Mucosa of gallbladder (tissue), 1 donor: Measurements from ENCODE around the gene MMD2. TPM values are rescaled to one million over a fixed set of nuclear protein-coding genes. Genes with fewer than 3 reads are reported as not detected.
A peak's percentile ranks its signal among the peaks of the same experiment; 100 is the strongest.

Source experiments
- DNase-seq: peaks from one replicate; pipeline ENCODE4 v3.0.0-alpha.2; 2020; ENCODE audit warnings: low spot score
- total RNA-seq: library from RNA; stranded (reverse); gene quantifications from one replicate; pipeline ENCODE4 v1.2.1, GENCODE V29; 2021
- donor health status: DM: no; HTN: no; CAD: no.

Gene MMD2
- total RNA-seq, 1 donor from 2014 or later = not detected

DNA sequence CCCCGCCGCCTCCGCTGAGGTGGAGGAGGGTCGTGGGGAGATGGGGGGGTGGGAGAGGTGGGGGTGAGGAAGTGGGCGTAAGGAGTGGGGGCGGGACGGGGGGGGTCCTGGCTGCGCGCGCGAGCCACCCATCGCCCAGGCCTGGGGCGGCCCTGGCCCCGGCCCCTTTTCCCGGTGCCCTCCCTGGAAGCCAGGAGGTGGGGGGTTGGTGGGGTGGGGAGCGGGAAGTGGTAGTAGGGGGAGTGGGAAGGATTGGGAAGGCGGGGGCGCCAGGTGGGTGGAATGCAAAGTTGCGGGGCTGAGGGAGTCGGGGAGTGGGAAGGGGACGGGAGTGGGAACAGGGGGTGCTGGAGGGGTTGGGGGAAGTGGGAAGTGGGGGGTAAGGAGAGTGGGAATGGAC lies 319 bp upstream of the MMD2 start:
- DNase-seq = no peak

DNA sequence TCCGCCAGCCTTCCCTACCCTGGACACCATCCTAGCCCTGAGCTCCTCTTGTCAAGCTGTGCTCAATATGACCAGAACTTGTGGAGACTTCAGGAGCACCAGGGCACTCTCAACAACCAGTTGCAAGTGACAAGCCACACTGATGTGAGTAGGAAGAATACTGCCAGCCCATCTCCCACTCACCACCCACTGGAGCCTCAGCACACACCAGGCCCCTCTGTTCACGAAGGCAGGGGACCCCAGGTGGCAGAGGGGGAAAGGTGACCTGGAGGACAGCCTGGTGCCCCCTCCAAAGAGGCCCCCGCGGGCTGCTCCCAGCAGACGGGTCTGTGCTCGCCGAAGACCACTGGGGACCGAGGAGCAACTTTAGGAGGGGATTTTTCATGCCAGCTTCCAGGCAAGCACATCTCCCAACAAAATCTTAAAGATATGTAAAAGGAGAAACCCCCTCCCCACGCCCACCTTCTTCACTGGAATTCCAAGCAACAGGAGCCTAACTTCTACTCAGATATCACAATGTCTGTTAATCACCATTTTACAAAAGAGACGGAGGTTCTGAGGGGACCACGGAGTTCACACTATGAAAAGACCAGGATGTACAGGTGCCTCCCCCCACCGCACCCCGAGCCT lies 1.0 kb downstream of the MMD2 start:
- DNase-seq = no peak

DNA sequence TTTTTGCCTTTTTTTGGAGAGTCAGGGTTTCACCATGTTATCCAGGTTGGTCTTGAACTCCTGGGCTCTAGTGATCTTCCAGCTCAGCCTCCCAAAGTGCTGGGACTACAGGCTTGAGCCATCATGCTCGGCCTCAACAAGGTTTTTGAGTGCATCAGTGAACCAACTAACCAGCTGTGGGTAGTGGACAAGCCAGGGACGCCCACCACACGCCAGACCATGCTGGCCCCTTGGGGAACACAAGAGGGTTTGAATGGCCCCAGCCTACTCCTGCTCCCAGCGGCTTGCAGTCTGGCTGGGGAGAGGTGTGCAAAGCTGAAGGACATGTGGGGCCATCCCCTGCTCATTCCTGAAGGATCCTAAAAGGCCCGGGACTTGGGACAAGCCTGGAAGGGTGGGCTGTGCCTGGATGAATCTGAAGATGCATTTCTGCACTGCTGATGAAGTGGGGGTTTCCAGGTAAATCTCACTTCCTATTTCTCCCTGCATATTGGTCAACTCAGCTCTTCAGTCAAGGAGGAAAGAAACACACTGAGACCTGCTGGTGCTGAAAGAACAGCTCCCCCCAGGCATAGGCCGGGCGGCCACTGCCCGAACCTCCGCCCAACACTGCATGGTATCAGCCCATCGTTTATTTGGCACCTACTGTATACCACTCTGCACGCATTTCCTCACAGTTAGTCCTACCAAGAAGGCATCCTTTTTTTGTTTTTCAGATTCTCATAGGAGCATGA lies 6.9 kb downstream of the MMD2 start:
- DNase-seq = no peak

DNA sequence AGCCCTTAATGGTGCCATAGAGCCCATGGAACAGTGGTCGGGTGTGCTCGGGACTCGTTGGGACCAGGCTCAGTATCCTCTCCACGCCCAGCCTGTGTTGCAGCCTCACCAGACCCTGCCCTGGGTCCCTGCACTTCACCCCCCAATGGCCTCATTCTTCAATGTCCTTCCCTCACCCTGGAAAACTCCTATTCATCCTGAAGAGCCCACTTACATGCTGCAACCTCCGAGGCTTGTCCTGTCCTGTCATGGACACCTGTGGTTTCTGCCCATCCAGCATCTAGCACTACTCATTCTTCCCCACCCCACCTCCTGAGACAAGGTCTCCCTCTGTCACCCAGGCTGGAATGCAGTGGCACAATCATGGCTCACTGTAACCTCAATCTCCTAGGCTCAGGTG lies 7.7 kb downstream of the MMD2 start:
- DNase-seq = no peak

DNA sequence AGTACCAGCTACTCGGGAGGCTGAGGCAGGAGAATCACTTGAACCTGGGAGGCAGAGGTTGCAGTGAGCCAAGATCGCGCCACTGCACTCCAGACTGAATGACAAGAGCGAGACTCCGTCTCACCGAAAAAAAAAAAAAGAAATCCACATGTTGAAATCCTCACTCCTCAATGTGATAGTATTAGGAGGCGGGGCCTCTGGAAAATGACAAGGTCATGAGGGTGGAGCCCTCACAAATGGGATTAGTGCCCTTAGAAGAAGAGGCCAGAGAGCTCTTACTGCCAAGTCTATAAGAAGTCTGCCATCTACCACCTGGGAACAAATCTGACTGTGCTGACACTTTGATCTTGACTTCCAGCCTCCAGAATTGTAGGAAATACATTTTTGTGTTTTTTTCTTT lies 10.6 kb downstream of the MMD2 start:
- no peak for DNase-seq

DNA sequence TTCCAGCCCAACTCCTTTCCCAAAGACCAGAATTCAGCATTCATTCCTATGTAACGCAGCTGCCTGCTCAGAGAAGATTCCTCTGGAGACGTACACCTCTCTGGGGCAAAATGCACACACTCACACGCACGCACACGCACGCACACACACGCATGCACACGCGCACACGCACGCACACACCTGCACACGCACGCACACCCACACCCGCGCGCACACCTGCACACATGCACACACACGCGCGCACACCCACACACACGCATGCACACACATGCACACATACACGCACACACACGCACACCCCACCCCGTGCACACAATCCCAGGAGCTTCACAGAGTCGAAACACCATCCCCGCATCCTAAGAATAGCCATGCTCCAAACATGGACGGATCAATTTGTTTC lies 13.0 kb downstream of the MMD2 start:
- no peak for DNase-seq

DNA sequence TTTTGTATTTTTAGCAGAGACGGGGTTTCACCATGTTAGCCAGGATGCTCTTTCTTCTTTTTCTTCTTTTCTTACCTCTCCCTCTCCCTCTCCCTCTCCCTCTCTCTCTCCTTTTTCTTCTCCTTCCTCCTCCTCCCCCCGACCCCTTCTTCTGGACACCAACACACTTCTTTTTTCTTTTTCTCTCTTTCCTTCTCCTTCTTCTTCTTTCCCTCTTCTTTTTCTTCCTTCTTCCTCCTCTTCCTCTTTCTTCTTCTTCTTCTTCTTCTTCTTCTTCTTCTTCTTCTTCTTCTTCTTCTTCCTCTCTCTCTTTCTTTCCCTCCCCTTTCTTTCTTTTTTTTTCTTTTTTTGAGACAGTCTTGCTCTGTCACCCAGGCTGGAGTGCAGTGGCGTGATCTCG lies 14.0 kb downstream of the MMD2 start:
- no peak for DNase-seq

DNA sequence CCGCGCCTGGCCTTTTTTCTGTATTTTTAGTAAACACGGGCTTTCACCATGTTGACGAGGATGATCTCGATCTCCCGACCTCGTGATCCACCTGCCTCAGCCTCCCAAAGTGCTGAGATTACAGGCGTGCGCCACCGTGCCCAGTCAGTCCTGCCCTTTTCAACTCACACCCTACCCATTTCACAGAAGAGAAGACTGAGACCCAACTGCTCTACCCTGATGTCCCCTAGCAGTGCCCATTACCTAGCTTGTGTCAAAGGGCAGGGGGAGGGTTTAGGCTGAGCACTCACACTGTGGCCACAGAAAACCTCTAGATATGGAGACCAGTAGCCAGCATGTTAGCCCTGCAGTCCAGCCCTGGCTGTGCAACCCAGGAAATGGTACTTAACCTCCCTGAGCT lies 15.7 kb downstream of the MMD2 start:
- no peak for DNase-seq

DNA sequence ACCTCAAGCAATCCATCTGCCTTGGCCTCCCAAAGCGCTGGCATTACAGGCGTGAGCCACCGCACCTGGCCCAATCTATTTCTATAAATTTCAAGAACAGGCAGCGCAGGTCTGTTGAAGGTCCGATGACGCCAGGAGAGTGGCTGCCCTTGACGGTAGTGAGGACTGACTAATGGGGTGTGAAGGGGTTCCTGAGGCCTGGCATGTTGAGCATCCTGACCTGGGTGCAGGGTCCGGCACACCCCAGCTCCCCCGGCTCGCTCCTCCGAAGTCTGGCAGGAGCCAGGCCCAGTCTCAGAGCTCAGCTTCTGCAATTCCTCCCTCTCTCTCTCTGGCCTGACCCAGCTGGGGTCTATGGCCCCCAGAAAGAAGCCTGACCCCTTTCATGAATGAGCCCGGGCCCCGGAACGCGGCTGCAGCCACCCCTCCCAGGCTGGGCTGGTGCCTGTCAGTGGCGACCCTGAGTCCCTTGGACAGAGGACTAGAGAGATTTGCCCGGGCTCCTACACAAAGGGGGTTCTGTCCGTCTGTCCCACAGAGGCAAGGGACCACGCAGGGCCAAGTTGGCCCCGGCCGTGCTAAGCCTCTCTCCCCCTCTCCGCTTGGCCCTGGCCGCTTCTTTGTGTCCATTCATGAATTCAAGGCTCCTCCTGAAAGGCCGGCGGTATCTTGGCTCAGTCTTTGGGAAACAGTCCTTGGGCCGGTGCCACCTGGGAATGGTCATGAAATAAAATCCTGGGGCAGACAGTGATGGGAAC lies 18.8 kb downstream of the MMD2 start:
- no peak for DNase-seq

DNA sequence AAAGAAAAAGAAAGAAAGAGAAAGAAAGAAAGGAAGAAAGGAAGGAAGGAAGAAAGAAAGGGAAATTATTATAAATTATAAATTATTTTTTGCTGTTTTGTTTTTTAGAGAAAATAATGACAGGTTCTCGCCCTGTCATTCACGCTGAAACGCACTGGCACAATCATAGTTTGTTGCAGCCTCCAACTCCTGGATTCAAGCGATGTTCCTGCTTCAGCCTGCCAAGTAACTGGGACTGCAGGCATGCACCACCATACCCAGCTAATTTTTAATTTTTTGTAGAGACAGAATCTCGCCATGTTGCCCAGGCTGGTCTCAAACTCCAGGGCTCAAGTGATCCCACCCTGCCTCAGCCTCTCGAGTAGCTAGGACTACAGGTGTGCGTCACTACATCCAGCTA lies 21.6 kb downstream of the MMD2 start:
- no peak for DNase-seq

DNA sequence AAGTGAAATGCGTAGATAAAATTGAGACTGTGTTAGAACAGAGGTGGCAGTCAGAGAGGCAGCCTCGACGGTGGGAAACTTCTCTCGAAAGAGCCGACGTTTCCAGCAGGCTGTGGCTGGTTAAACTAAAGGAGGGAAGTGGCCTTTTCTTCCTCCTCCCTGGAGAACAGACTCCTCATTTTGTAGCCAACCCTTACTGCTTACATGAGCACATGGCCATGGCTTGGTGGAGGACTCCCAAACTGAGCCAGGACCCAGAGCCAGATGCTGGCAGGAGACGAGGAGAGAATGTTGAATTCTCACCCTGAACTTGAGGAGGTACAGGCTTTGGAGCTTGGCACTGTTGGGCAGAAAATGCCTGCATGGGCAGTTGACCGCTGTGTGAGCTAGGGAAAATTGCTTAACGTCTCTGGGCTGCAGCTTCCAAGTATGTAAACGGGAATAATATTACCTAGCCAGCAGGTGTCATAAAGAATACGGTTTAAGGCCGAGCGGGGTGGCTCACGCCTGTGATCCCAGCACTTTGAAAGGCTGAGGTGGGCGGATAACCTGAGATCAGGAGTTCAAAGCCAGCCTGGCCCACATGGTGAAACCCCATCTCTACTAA lies 24.5 kb downstream of the MMD2 start:
- DNase-seq = no peak

DNA sequence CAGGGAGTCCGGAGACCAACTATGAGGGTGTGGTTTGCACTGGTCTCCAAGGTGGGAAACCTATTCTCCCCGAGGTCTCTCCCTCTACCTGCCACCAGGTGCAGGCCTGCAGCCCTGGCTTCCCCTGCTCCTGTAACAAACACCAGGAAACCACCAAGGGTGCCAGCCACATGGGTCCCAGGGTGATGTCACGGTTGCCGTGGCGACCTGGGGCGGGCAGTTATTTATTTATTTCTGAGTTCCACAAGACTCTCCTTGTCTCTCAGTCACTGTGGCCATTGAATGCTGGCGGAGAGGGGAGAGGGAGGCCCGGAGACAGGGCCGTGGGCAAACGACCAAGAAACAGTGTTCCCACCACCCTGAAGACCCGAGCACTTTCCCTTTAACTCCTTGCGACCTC lies 27.0 kb downstream of the MMD2 start:
- DNase-seq = peak; percentile 56

DNA sequence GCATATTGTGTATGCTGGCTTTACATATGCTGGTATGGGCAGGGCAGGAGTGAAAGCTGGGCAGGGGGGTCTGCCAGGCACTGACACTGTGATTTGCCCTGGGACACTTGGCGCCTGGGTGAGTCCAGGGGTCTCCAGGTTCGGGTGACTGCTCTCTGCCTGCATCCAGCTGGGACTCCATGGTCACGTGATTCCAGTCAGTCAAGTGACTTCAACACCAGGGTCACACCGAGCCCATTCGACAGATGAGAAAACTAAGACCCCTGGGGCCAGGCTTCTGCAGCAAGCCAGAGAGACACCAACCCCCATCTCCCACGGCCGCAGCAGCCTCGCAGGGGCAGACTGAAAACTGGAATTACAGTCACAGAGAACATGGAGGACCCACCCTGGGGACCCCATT lies 30.0 kb downstream of the MMD2 start:
- DNase-seq = no peak

DNA sequence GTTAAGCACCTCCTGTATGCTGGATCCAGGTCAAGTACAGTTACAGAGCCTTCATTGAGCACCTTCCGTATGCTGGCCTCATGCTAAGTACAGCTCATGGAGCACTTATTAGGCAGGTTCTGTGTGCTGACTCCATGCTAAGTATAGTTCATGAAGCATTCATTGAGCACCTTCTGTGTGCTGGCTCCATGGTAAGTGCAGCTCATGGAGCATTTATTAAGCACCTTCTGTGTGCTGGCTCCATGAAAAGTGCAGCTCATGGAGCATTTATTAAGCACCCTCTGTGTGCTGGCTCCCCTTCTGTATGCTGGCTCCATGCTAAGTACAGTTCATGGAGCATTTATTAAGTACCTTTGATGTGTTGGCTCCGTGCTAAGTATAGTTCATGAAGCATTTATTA lies 30.5 kb downstream of the MMD2 start:
- no peak for DNase-seq

DNA sequence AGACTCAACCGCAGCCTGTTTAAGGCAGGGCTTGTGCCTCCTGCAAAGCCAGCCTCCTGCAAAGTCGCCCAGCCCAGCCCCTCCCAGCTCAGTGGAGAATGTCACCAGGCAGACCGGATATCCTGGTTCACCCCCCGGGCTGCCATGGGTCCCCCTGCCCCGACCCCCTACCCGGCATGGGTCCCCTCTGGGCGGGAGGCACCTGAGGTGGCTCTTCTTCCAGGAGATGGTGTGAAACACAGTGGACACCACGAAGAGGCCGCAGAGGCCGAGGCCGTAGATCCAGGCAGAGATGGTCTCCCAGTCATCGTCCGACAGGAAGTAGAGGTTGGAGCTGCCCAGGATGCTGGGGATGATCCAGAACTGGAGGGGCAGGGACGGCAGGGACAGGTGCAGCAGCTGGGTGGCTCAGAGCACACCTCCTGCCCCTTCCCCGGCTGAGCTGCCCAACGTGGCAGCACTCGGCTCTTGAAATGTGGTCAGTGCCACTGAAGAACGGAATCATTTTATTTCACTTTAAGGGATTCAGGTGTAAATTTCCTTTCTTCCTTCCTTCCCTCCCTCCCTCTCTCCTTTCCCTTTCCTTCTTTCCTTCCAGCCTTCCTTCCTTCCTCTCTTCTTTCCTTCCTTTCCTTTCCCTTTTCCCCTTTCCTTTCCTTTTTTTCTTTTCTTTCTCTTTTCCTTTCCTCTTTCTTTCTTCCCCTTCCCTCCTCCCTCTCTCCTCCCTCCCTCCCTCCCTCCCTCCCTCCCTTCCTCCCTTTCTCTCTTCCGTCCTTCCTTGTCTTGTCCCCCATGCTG lies 38.8 kb downstream of the MMD2 start:
- no peak for DNase-seq

DNA sequence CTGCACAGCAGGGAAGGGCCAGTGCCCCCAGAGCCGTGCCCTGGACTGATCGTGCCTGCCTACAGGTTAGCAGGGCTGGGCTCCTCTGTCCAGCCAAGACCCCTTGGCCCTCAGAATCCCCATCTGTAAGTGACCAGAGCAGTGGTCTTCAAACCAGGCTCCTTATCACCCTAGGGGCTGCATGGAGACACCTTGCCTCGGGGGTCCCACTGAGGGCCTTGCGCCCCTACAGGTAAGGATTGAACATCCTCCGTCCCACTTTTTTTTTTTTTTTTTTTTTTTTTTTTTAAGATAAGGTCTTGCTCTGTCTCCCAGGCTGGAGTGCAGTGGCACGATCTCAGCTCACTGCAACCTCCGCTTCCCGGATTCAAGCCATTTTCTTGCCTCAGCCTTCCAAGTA lies 42.9 kb downstream of the MMD2 start:
- DNase-seq = no peak

DNA sequence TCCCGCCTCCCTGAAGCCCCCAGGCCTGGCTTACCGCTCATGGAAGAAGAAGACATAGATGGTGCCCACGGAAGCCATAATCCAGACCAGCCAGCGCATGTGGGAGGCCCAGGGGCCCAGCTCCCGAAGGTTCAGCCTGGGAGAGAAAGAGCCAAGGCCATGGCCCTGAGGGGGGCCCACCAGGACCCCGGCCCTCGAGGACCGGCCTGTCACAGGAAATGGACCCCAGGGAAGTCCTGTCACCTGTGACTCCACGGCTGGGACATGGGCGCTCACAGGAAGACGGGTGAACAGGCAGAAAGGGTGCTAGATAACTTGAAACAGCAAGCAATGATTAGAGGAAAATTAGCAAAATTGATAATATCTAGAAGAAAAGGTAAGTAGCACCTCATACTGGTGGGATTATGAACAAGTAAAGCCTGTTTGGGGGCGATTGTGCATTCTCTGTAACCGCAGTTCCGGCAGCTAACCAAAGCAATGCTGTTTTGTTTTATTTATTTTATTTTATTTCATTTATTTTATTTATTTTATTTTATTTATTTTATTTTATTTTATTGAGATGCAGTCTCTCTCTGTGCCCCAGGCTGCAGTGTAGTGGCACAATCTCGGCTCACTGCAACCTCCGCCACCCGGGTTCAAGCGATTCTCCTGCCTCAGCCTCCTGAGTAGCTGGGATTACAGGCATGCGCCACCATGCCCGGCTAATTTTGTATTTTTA lies 47.7 kb downstream of the MMD2 start:
- DNase-seq = no peak

DNA sequence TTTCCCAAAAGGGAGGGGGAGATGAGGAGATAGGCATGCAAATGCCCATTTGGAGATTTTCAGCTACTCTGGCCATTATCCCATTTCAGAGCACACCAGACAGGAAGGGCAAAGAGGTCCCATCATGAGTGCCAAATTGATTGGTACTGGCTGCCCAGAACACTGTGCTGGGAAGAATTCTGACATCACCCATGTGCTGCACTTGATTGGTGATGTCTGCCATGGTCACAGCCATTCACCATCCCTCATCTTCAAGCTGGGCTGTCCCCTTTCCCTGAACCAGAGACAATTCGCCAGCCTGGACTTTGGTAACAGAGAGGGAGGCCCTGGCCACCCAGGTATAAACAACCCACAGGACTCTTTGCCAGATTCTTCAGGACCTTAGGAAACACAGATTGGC lies 52.3 kb downstream of the MMD2 start:
- no peak for DNase-seq

DNA sequence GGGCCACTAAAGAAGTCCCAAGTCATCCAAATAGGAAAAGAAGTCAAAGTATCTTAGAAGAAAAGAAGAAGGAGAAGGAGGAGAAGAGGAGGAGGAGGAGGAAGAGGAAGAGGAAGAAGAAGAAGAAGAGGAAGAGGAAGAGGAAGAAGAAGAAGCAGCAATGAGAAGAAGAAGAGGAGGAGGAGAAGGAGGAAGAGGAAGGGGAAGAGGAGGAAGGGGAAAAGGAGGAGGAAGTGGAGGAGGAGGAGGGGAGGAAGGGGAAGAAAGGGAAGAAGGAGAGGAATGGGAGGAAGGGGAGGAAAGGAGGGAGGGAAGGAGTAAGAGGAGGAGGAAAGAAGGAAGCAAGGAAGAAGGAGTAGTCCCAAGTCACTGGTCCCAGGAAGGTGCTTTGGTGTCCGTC lies 53.8 kb downstream of the MMD2 start:
- no peak for DNase-seq

DNA sequence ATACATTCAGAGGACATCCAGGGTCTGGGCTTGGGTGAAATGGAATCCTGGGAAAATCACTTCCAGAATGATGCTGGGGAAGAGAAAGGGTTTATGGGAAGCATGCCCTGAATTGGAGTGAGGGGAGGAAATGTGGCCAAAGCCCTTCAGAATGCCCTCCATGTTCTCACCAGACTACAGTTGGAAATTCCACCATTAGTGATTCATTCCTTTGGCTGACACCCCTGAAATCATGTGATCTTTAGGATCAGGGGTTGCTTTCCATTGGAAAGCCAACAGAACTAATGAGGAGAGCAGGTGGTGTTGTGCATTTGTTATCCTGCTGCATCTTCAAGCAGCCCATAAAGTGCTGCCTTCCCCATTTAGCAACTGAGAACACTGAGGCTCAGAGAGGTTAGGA lies 54.6 kb downstream of the MMD2 start:
- no peak for DNase-seq

DNA sequence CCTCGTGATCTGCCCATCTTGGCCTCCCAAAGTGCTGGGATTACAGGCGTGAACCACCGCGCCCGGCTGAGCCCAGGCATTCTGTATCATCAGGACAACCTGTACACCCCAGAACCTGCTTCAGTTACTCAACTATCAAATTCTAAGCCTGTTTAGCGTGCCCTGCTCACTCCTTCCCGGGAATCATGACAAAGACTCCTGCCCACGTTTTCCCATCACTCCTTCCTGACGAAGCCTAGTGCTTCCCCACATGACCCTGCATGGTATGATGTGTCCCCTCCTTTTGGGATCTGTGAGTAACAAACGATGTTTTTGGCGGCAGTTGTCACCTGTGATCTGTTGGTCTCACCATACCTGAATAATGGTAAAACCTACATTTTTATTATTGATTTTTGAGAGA lies 63.2 kb downstream of the MMD2 start:
- DNase-seq = no peak
